Raji (cell line): Measurements from ENCODE around the gene TMEM132C.

Experiments used
- POLR2A ChIP-seq: IDR thresholded peaks from 2 replicates; pipeline ENCODE4 v1.6.1; 2011; ENCODE audit warnings: low read depth, low read length, control low read depth; ENCODE audit not compliant: insufficient read depth

Gene TMEM132C

DNA sequence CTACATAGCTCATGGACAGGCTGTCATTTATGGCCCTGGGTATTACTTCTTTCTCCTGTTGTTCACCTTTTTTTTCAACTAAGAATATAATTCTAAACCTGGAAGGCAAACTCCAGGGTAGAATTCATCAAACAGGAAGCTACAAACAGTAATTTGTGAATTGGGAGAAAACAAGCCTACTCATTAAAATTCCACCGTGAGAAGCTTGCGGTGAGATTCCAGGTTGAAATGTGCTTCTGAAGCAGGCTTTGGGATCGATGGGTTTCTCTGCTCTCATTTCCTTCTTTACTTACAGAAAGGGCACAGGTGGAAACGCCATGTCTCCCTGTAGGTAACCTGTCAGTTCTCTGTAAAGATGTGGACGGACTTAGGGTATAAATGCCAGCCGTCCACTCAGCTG, 257.5 kb downstream of the TMEM132C start:
- no peak for TF ChIP-seq POLR2A

GRCh38 chr12:128531170-128531569, 264.2 kb downstream of the TMEM132C start:
- TF ChIP-seq POLR2A: no peak

GRCh38 chr12:128534906-128535305, 267.9 kb downstream of the TMEM132C start:
- TF ChIP-seq POLR2A: no peak

- no peak for TF ChIP-seq POLR2A
These were observed 269.8 kb downstream of the TMEM132C start for GRCh38 chr12:128536810-128537209.

GRCh38 chr12:128537668-128538067, 270.7 kb downstream of the TMEM132C start:
- TF ChIP-seq POLR2A: no peak

DNA sequence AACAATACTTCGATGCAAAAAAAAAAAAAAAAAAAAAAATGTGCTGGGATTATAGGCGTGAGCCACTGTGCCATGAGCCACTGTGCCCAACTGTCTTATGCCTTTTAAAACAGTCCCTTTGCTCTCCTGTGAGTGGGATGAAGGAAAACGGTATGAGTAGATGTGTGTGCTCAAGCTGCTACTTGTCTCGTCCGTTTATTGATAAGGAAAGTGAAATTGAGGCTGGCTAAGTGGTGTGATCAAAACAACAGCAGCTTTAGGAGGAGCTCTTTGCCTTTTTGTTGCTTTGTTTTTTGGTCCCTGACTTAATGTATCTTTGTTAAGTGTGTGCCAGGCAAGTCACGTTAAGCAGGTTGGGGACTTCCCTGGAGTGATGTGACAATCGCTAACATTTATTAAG, 275.9 kb downstream of the TMEM132C start:
- TF ChIP-seq POLR2A: no peak

DNA sequence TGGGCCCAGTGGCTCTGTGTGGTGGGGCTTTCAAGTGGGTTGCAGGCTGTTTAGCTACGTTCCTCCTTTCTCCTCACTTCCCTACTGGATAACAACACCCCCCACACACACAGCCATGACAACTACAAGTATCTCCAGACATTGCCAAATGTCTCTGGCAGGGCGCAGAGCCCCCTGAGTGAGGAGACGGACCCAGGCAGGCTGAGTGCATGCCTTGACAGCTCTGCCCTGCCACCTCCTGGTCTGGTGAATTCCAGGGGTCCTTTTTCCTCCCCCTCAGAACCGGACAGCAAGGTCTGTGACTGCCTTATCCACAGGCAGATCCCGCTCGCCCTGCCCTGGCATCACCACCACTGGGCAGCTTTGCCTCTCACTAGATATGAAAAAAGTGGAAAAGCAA, 276.5 kb downstream of the TMEM132C start:
- no peak for TF ChIP-seq POLR2A

DNA sequence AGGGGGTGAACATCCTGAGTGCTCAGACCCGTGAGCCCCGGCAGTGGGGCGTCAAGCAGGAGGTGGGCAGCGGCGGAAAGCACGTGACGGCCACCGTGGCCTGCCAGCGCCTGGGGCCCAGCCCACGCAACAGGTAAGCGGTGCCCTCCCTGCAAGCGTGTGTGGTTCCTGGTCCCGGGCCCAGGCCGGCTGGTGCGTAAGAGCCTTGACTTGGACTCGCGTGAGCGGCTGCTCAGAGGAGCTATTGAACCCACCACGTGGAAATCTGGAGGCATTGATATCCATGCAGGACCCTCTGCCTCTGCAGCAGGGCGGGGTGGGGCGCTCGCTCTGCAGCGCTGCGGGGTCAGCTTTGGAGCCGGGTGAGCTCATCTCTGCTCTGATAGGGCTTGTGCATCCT, 277.0 kb downstream of the TMEM132C start:
- TF ChIP-seq POLR2A: no peak

DNA sequence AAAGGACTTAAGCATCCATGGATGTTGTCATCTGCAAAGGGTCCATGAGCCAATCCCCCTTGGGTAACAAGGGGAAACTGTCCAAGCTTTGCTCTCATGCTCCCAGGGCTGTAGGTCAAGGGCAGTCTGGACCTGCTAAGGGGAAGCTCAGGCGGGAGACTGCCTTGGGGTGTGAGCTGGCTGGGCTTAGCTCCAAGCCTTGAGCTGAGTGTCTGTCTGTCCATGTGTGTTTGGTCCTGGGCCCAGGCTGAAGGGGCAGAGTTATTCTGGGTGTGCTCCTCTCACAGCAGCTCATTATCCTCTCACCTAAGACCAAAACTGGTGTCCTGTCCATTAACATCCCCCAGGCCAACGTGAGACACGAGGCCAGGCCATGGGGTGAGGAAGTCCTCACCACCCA, 282.0 kb downstream of the TMEM132C start:
- no peak for TF ChIP-seq POLR2A

DNA sequence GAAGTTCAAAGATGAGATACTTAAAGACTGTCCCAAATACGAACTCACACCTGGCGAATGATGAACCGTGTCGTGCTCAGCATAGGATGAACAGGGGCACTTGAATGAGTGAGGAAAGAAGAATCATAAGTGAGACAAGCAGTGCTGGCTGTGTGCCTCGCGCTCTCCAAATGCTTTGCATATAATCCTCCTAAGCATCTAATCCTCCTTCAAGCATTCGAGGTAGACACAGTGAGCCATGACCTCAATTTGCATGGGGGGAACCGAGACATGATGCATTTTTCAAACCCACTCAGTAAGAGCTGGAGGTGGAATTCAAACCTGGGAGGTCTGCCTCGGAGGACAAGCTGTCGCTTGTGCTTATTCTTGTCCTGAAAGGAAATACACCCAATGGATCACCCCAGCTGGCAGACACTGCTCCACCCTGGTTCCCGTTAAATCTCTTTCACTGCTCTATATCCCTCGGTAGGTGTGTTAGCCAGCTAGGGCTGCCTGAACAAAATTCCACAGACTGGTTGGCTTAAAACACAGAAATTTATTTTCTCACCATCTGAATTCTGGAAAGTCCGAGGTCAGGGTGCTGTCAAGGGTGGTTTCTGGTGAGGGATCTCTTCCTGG, 282.7 kb downstream of the TMEM132C start:
- TF ChIP-seq POLR2A: no peak

- no peak for TF ChIP-seq POLR2A
These were observed 284.3 kb downstream of the TMEM132C start for GRCh38 chr12:128551266-128551665.

DNA sequence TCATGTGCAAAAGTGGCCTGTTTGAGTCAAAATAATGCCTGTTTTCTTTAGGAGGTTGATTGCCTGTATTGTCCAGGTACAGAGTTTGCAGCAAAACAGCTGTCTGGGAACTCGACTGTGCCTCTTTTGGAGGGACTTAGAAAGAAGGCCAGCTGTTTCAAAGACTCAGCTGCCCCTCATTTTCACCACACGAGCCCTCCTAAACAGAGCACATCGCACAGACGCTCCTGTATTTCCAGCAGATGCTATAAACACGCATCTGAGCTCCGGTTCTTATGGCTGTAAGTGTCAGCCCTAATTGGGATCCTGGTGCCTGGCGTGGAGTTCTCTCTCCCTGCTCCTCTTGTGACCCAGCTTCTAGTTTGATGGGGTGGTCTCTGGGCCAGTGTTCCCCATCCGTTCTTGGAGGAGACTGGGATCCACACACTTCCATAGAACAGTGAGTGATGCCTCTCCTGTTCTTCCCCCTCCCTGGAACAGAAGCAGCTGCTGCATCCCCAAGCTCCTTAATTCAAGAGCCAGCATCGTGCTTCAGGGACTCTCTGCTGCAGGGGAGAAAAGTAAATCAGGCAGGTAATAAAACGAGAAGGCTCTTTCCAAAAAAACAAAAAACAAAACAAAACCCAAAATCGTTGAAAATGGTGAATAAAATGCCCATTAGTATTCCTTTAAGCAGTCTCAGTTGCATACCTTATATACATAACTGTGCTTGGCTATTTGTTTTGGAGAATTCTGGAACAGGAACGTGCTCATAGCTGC, 287.8 kb downstream of the TMEM132C start:
- no peak for TF ChIP-seq POLR2A

DNA sequence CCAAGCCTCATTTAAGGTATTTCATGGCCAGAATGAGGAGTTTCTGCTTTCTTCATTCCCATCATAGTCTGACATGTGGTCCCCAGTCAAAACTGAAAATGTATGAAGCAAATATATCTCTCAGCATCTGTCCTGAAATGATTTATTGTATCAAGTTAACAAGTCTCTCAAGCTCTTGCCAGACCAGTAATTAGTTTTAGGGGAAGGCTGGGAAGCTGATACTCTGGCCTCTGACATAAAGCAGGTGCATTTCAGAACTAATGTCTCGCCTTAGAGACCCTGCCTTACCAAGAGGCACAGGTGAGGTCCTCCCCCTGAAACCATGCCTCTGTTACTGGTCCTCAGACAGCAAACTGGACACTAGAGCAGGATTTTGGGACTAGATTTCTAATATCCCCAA, 290.3 kb downstream of the TMEM132C start:
- no peak for TF ChIP-seq POLR2A

GRCh38 chr12:128564956-128565355, 298.0 kb downstream of the TMEM132C start:
- no peak for TF ChIP-seq POLR2A

DNA sequence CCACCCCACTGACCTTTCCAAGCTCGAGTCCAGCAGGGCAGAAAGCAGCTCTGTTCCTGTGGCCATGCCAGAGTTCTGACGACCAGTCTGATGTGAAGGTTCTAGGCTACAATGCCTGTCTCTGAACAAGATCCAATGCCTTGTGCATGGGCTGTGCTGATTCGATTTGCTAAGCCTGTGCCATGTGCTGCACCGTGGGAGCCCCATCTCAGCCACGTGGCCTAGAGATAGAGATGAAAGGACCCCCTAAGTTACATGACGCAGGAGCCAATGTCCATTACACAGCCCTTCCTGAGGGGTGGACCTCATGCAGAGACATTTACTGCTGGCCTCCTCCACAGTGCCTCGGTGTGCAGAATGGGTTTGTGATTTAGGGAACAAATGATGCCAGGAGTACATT, 300.8 kb downstream of the TMEM132C start:
- TF ChIP-seq POLR2A: no peak

DNA sequence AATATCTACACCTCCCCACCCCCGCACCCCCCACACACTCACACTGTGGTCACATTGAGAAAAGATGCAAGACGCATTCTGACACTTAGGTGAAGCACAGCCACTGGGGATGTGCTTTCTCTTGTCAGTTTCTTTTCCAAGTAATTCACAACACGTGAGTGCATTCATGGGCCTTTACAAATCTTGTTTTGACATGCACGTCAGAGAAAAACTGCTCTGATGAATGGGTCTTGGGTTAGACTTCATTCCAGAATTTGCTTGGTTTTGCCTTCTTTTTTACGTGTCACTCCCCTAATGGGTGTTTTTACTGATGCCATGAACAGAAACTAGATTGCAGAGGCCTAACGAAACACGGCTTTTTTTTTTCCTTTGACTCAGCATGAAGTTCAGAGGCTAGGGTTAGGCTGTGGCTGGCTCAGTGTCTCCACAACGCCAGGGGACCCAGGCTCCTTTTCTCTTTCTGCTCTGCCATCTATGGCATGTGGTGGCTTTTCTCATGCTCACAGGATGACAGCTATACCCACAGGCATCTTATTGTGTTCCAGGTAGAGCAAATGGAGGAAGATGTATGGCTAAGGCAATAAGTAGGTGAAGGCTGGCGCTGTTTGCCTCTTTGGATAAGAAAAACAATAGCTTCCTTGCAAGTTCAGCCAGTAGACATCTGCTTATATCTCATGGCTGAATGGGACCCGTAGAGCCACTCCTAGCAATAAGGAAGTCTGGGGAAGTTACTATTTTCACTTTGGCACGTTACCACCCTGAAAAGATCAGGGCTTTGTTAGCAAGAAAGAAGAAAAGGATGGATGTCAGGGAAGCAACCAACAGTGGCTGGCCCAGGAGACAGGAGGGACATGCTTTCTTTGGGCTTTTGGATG, 303.5 kb downstream of the TMEM132C start:
- TF ChIP-seq POLR2A: no peak
